B cell (primary cell): ENCODE data around the gene CIT. TPM values are rescaled to one million over a fixed set of nuclear protein-coding genes. Genes with fewer than 3 reads are reported as not detected.

Experiments used
- ATAC-seq: fragments of 200-7000 bp; cut with Tn5 transposase; one replicate; pipeline ENCODE4 v1.10.0; 2021; ENCODE audit warnings: low read depth, mild to moderate bottlenecking, moderate number of reproducible peaks, moderate library complexity
- CTCF ChIA-PET: fragments of 350-600 bp; sonication (Branson Sonifier 250); formaldehyde crosslinking; loops from one replicate; lab custom pipeline; 2021; ENCODE audit warnings: antibody characterized with exemption, inconsistent platforms; lab: Charles Lee
- POLR2A ChIA-PET: fragments of 350-600 bp; sonication (Branson Sonifier 250); formaldehyde crosslinking; loops from one replicate; lab custom pipeline; 2021; ENCODE audit warnings: antibody characterized with exemption; lab: Charles Lee
- DNase-seq: peaks from one replicate; pipeline ENCODE4 v3.0.0; 2013
- H2AFZ ChIP-seq: 2 replicates; pipeline ENCODE4 v1.6.1; 2012; ENCODE audit warnings: mild to moderate bottlenecking, low read depth, low read length; ENCODE audit not compliant: insufficient read depth, poor library complexity, severe bottlenecking
- H3K27ac ChIP-seq, 2 donors: 1 replicate in 1 of 2; 2 replicates in 1 of 2; pipeline ENCODE4 v1.5.1; 2012 to 2013; ENCODE audit warnings: low read length in 2 of 2, mild to moderate bottlenecking in 2 of 2, moderate library complexity in 1 of 2
- H3K27me3 ChIP-seq, 4 experiments: fragments of 200-600 bp in 1 of 4; sonication (generic) in 1 of 4; replicated peaks in 1 of 4; 1 replicate in 2 of 4; 2 replicates in 2 of 4; pipeline versions ENCODE4 v1.6.1 to v1.7.0; 2013 to 2016; ENCODE audit warnings: low read length in 3 of 4, mild to moderate bottlenecking in 2 of 4, mixed read lengths in 1 of 4, moderate library complexity in 1 of 4; ENCODE audit not compliant: insufficient read depth in 4 of 4, control insufficient read depth in 3 of 4; ENCODE audit errors: control extremely low read depth in 1 of 4
- H3K36me3 ChIP-seq, 2 experiments: replicated peaks in 1 of 2; 1 replicate in 1 of 2; 2 replicates in 1 of 2; pipeline versions ENCODE4 v1.6.1 to v1.7.1; 2013; ENCODE audit warnings: low read length in 1 of 2; ENCODE audit not compliant: insufficient read depth in 2 of 2, control insufficient read depth in 1 of 2; ENCODE audit errors: control extremely low read depth in 1 of 2, extremely low read depth in 1 of 2
- H3K4me1 ChIP-seq, 2 donors: fragments of 200-600 bp in 1 of 2; sonication (generic) in 1 of 2; 1 replicate in 1 of 2; 2 replicates in 1 of 2; pipeline versions ENCODE4 v1.5.1 to v1.6.1; 2013 to 2017; ENCODE audit warnings: low read length in 2 of 2; ENCODE audit not compliant: control insufficient read depth in 2 of 2, insufficient read depth in 2 of 2
- H3K4me2 ChIP-seq: replicated peaks from 2 replicates; pipeline ENCODE3; 2012; ENCODE audit warnings: mild to moderate bottlenecking, low read depth, low read length; ENCODE audit not compliant: poor library complexity, severe bottlenecking
- H3K4me3 ChIP-seq, 5 experiments: fragments of 200-600 bp in 1 of 5; sonication (generic) in 1 of 5; 1 replicate in 3 of 5; 2 replicates in 2 of 5; pipeline versions ENCODE4 v1.5.1 to v1.7.0; 2011 to 2016; ENCODE audit warnings: low read length in 4 of 5, mild to moderate bottlenecking in 4 of 5, low read depth in 2 of 5, control low read depth in 1 of 5, moderate library complexity in 1 of 5; ENCODE audit not compliant: insufficient read depth in 1 of 5; ENCODE audit errors: control extremely low read depth in 1 of 5, extremely low read depth in 1 of 5
- H3K79me2 ChIP-seq: fragments of 200-600 bp; sonication (generic); one replicate; pipeline ENCODE4 v1.6.0; 2016; ENCODE audit warnings: low read length; ENCODE audit not compliant: control insufficient read depth, insufficient read depth
- H3K9ac ChIP-seq: fragments of 200-600 bp; sonication (generic); 2 replicates; pipeline ENCODE4 v1.6.1; 2017; ENCODE audit warnings: mild to moderate bottlenecking, low read length, moderate library complexity
- H3K9me3 ChIP-seq, 3 donors: one replicate each; pipeline versions ENCODE4 v1.6.1 to v1.7.1; 2013; ENCODE audit warnings: low read length in 2 of 3; ENCODE audit not compliant: control insufficient read depth in 2 of 3, insufficient read depth in 1 of 3; ENCODE audit errors: control extremely low read depth in 1 of 3
- H4K20me1 ChIP-seq: 2 replicates; pipeline ENCODE4 v1.6.0; 2012; ENCODE audit warnings: mild to moderate bottlenecking, low read length; ENCODE audit not compliant: insufficient read depth, control insufficient read depth, poor library complexity, severe bottlenecking
- H3K27ac Mint-ChIP-seq: one replicate; pipeline ENCODE4 v1.8.0; 2021; ENCODE audit warnings: mixed read lengths
- H3K27me3 Mint-ChIP-seq: one replicate; pipeline ENCODE4 v1.8.0; 2021; ENCODE audit warnings: mixed read lengths
- H3K4me1 Mint-ChIP-seq: one replicate; pipeline ENCODE4 v1.8.0; 2021; ENCODE audit warnings: mixed read lengths
- H3K4me3 Mint-ChIP-seq: one replicate; pipeline ENCODE4 v1.8.0; 2021; ENCODE audit warnings: mixed read lengths
- H3K9me3 Mint-ChIP-seq: one replicate; pipeline ENCODE4 v1.8.0; 2022; ENCODE audit warnings: mixed read lengths; ENCODE audit not compliant: insufficient read depth
- CTCF ChIP-seq: fragments of 200-600 bp; IDR thresholded peaks from one replicate; pipeline ENCODE4 v1.8.0; 2022; ENCODE audit warnings: antibody characterized with exemption, mild to moderate bottlenecking
- EZH2 ChIP-seq: IDR thresholded peaks from 2 replicates; pipeline ENCODE4 v1.6.1; 2012; ENCODE audit warnings: borderline replicate concordance, low read depth, mild to moderate bottlenecking, moderate library complexity, low read length; ENCODE audit not compliant: insufficient read depth, poor library complexity, severe bottlenecking
- WGBS: methylation state at CpG from one replicate; pipeline ENCODE4 v1.1.5; 2013; ENCODE audit warnings: missing lambda C conversion rate; ENCODE audit not compliant: insufficient coverage; 5-methylcytosine and 5-hydroxymethylcytosine counted together
- intact Hi-C: fragments of 100-400 bp; cut with micrococcal nuclease; formaldehyde crosslinking; loops from one replicate; pipeline ENCODE4 v1.10.0; 2022
- polyA plus RNA-seq: library from polyadenylated mRNA; depleted of rRNA; stranded (reverse); fragments of >200 nt; gene quantifications from 2 replicates; pipeline ENCODE4 v1.2.3, GENCODE V29; 2012
- total RNA-seq, 2 donors: library from RNA; stranded (reverse); fragments of 120-200 nt in 1 of 2; gene quantifications; 1 replicate in 1 of 2; 2 replicates in 1 of 2; pipeline versions ENCODE4 v1.2.3 to v1.2.4, GENCODE V29; 2013 to 2022

Gene CIT
- total and polyA plus RNA-seq, 2 donors (not counting 1 experiment from before 2014, with no cell fraction given) = 1.4 to 6.1 TPM

GRCh38 chr12:119713551-119714031 is 163.5 kb downstream of the CIT start:
- Histone ChIP-seq H3K9me3 (no peaks in the 10 kb centered on the region), H4K20me1 (no peaks in the 10 kb centered on the region), H3K27me3 (no peaks in the 10 kb centered on the region), H3K79me2 (no peaks in the 10 kb centered on the region), H3K27ac (no peak overlapping the region), H3K36me3 (peaks cover 0 to 2% of the 10 kb centered on the region in 2 experiments), H3K4me2 (no peak overlapping the region), H3K4me3 (no peak overlapping the region), H3K9ac (no peak overlapping the region), H3K4me1 (no peaks in the 10 kb centered on the region), H2AFZ (no peak overlapping the region)
- H3K27me3 Mint-ChIP-seq = no peaks in the 10 kb centered on the region
- WGBS = 100% methylated on average over 8 of the region's 8 CpGs
- intact Hi-C loops = no loop called here
- ChIA-PET CTCF (no interaction called here), POLR2A (no interaction called here)
- H3K4me1 Mint-ChIP-seq = no peaks in the 10 kb centered on the region
- DNase-seq (no peak), ATAC-seq (no peak)
- no peak overlapping the region for H3K27ac Mint-ChIP-seq
- TF ChIP-seq EZH2 (no peak), CTCF (no peak)
- H3K4me3 Mint-ChIP-seq = no peak overlapping the region
- no peaks in the 10 kb centered on the region for H3K9me3 Mint-ChIP-seq

- H3K27me3 Mint-ChIP-seq = no peaks in the 10 kb centered on the region
- no peak for TF ChIP-seq CTCF
- no peak for TF ChIP-seq EZH2
Measured at GRCh38 chr12:119712721-119713120, 164.4 kb downstream of the CIT start.

More at GRCh38 chr12:119712721-119713120, 164.4 kb downstream of the CIT start:
- Mint-ChIP-seq H3K9me3 (no peaks in the 10 kb centered on the region), H3K4me1 (no peaks in the 10 kb centered on the region), H3K4me3 (no peak overlapping the region), H3K27ac (no peak overlapping the region)
- H2AFZ ChIP-seq = no peak overlapping the region
- no peak for DNase-seq
- H3K36me3 ChIP-seq = peaks cover 0 to 2% of the 10 kb centered on the region in 2 experiments
- H3K4me3 ChIP-seq = no peak overlapping the region
- no peak overlapping the region for H3K27ac ChIP-seq
- H3K9ac ChIP-seq = no peak overlapping the region
- ChIA-PET POLR2A (no interaction called here), CTCF (no interaction called here)
- 97% methylated on average over 8 of the region's 11 CpGs for WGBS
- H3K9me3 ChIP-seq = no peaks in the 10 kb centered on the region
- no peaks in the 10 kb centered on the region for H3K79me2 ChIP-seq
- no peaks in the 10 kb centered on the region for H3K4me1 ChIP-seq
- intact Hi-C loops = no loop called here
- no peak overlapping the region for H3K4me2 ChIP-seq
- no peaks in the 10 kb centered on the region for H4K20me1 ChIP-seq
- ATAC-seq = no peak
- H3K27me3 ChIP-seq = no peaks in the 10 kb centered on the region
